ENCODE results near the gene AIG1.
"Not testable (repeated sequence)": the region's sequence is repeated elsewhere in the genome, so short reads cannot be mapped to it uniquely, and the experiment has no call there.

The AIG1 gene

GRCh38 chr6:143127941-143128680 lies 67.4 kb downstream of the AIG1 start:
- no peak for DNase-seq (ENCODE audit: low read depth in 2 of 2)

GRCh38 chr6:143128681-143129015 lies 68.0 kb downstream of the AIG1 start:
- DNase-seq (ENCODE audit: low read depth in 2 of 2) = no peak

GRCh38 chr6:143130928-143131327 lies 70.2 kb downstream of the AIG1 start:
- no peak for DNase-seq (ENCODE audit: low read depth in 2 of 2)

- DNase-seq (ENCODE audit: low read depth in 2 of 2) = no peak
Observed at GRCh38 chr6:143135325-143135724, 74.6 kb downstream of the AIG1 start.

- no peak for DNase-seq (ENCODE audit: low read depth in 2 of 2)
Observed at GRCh38 chr6:143135797-143136561, 75.3 kb downstream of the AIG1 start.

- DNase-seq (ENCODE audit: low read depth in 2 of 2) = no peak
Observed at GRCh38 chr6:143136647-143137046, 76.0 kb downstream of the AIG1 start.

GRCh38 chr6:143139239-143139784 lies 78.6 kb downstream of the AIG1 start:
- DNase-seq (ENCODE audit: low read depth in 2 of 2) = no peak

- DNase-seq (ENCODE audit: low read depth in 2 of 2) = not testable (repeated sequence)
Observed at GRCh38 chr6:143139884-143140283, 79.2 kb downstream of the AIG1 start.

GRCh38 chr6:143140767-143141166 lies 80.1 kb downstream of the AIG1 start:
- no peak for DNase-seq (ENCODE audit: low read depth in 2 of 2)

- peak; percentile 93 to 94 for DNase-seq (ENCODE audit: low read depth in 2 of 2)
Observed at GRCh38 chr6:143141442-143141841, 80.8 kb downstream of the AIG1 start.

GRCh38 chr6:143146186-143146851 lies 85.6 kb downstream of the AIG1 start:
- no peak for DNase-seq (ENCODE audit: low read depth in 2 of 2)

- DNase-seq (ENCODE audit: low read depth in 2 of 2) = peak in 1 of 2 experiments; percentile 40
Observed at GRCh38 chr6:143149771-143150170, 89.1 kb downstream of the AIG1 start.

- DNase-seq (ENCODE audit: low read depth in 2 of 2) = no peak
Observed at GRCh38 chr6:143150281-143150680, 89.6 kb downstream of the AIG1 start.

GRCh38 chr6:143151381-143151780 lies 90.7 kb downstream of the AIG1 start:
- DNase-seq (ENCODE audit: low read depth in 2 of 2) = no peak

- no peak for DNase-seq (ENCODE audit: low read depth in 2 of 2)
Observed at GRCh38 chr6:143155681-143156080, 95.0 kb downstream of the AIG1 start.

- DNase-seq (ENCODE audit: low read depth in 2 of 2) = no peak
Observed at GRCh38 chr6:143157131-143157530, 96.4 kb downstream of the AIG1 start.

GRCh38 chr6:143158113-143158581 lies 97.5 kb downstream of the AIG1 start:
- DNase-seq (ENCODE audit: low read depth in 2 of 2) = no peak

GRCh38 chr6:143159001-143159400 lies 98.3 kb downstream of the AIG1 start:
- no peak for DNase-seq (ENCODE audit: low read depth in 2 of 2)

- DNase-seq (ENCODE audit: low read depth in 2 of 2) = peak in 1 of 2 experiments; percentile 34
Observed at GRCh38 chr6:143160015-143160414, 99.3 kb downstream of the AIG1 start.

GRCh38 chr6:143160439-143161220 lies 99.9 kb downstream of the AIG1 start:
- DNase-seq (ENCODE audit: low read depth in 2 of 2) = no peak

- DNase-seq (ENCODE audit: low read depth in 2 of 2) = no peak
Observed at GRCh38 chr6:143163621-143164020, 102.9 kb downstream of the AIG1 start.
